Nephron (organoid): Measurements from ENCODE around the gene HCFC2.

ENCODE experiments used
- H3K27ac Mint-ChIP-seq, 3 experiments: 2 replicates each; pipeline ENCODE4 v1.8.0; 2020; ENCODE audit warnings: mixed read lengths in 3 of 3, mild to moderate bottlenecking in 2 of 3, moderate library complexity in 1 of 3
- H3K27me3 Mint-ChIP-seq: 2 replicates; pipeline ENCODE4 v1.8.0; 2021; ENCODE audit warnings: low read depth, mild to moderate bottlenecking, moderate library complexity, mixed read lengths
- H3K36me3 Mint-ChIP-seq: 2 replicates; pipeline ENCODE4 v1.8.0; 2020; ENCODE audit warnings: low read depth, mixed read lengths
- H3K4me1 Mint-ChIP-seq: 2 replicates; pipeline ENCODE4 v1.8.0; 2020; ENCODE audit warnings: mixed read lengths
- H3K4me3 Mint-ChIP-seq, 3 experiments: 2 replicates each; pipeline ENCODE4 v1.8.0; 2020; ENCODE audit warnings: mild to moderate bottlenecking in 3 of 3, mixed read lengths in 3 of 3, moderate library complexity in 2 of 3
- H3K9me3 Mint-ChIP-seq: 2 replicates; pipeline ENCODE4 v1.8.0; 2020; ENCODE audit warnings: mixed read lengths
- CTCF ChIP-seq, 3 experiments: fragments of 200-600 bp; sonication (generic); IDR thresholded peaks; one replicate each; pipeline ENCODE4 v1.5.0; 2021; ENCODE audit warnings: antibody characterized with exemption in 3 of 3; ENCODE audit not compliant: unreplicated experiment in 3 of 3

HCFC2 gene

GRCh38 chr12:104143002-104143401 lies 78.7 kb downstream of the HCFC2 start:
- peaks cover 2% of the 10 kb centered on the region for H3K9me3 Mint-ChIP-seq
- peaks cover 6% of the 10 kb centered on the region for H3K4me1 Mint-ChIP-seq
- H3K27me3 Mint-ChIP-seq: no peaks in the 10 kb centered on the region
- no peaks in the 10 kb centered on the region for H3K36me3 Mint-ChIP-seq
- no peak for TF ChIP-seq CTCF (IDR thresholded peaks at IDR 0.05; ENCODE audit: unreplicated experiment in 3 of 3)
- no peak overlapping the region for H3K4me3 Mint-ChIP-seq
- H3K27ac Mint-ChIP-seq: no peak overlapping the region

GRCh38 chr12:104143918-104144317 lies 79.6 kb downstream of the HCFC2 start:
- no peaks in the 10 kb centered on the region for H3K36me3 Mint-ChIP-seq
- no peak for TF ChIP-seq CTCF (IDR thresholded peaks at IDR 0.05; ENCODE audit: unreplicated experiment in 3 of 3)
- no peaks in the 10 kb centered on the region for H3K27me3 Mint-ChIP-seq
- H3K4me1 Mint-ChIP-seq: peaks cover 3% of the 10 kb centered on the region
- no peak overlapping the region for H3K27ac Mint-ChIP-seq
- no peak overlapping the region for H3K4me3 Mint-ChIP-seq
- H3K9me3 Mint-ChIP-seq: peaks cover 2% of the 10 kb centered on the region

- H3K4me3 Mint-ChIP-seq: no peak overlapping the region
- no peak overlapping the region for H3K27ac Mint-ChIP-seq
- H3K36me3 Mint-ChIP-seq: no peaks in the 10 kb centered on the region
- H3K9me3 Mint-ChIP-seq: peaks cover 2% of the 10 kb centered on the region
- H3K4me1 Mint-ChIP-seq: no peaks in the 10 kb centered on the region
- H3K27me3 Mint-ChIP-seq: peaks cover 5% of the 10 kb centered on the region
- no peak for TF ChIP-seq CTCF (IDR thresholded peaks at IDR 0.05; ENCODE audit: unreplicated experiment in 3 of 3)
Observed at GRCh38 chr12:104147346-104147745, 83.0 kb downstream of the HCFC2 start.

- Mint-ChIP-seq H3K27ac (no peak overlapping the region), H3K4me1 (no peaks in the 10 kb centered on the region), H3K36me3 (no peaks in the 10 kb centered on the region), H3K4me3 (no peak overlapping the region), H3K9me3 (no peaks in the 10 kb centered on the region), H3K27me3 (peaks cover 5% of the 10 kb centered on the region)
- TF ChIP-seq CTCF (IDR thresholded peaks at IDR 0.05; ENCODE audit: unreplicated experiment in 3 of 3): no peak
Observed at GRCh38 chr12:104150416-104150815, 86.1 kb downstream of the HCFC2 start.

- no peak overlapping the region for H3K4me3 Mint-ChIP-seq
- no peak overlapping the region for H3K27ac Mint-ChIP-seq
- H3K27me3 Mint-ChIP-seq: peaks cover 7% of the 10 kb centered on the region
- TF ChIP-seq CTCF (IDR thresholded peaks at IDR 0.05; ENCODE audit: unreplicated experiment in 3 of 3): no peak
- H3K4me1 Mint-ChIP-seq: no peaks in the 10 kb centered on the region
- no peaks in the 10 kb centered on the region for H3K9me3 Mint-ChIP-seq
- H3K36me3 Mint-ChIP-seq: no peaks in the 10 kb centered on the region
Observed at GRCh38 chr12:104152685-104153241, 88.4 kb downstream of the HCFC2 start.

GRCh38 chr12:104154286-104154685 lies 90.0 kb downstream of the HCFC2 start:
- Mint-ChIP-seq H3K4me1 (no peaks in the 10 kb centered on the region), H3K36me3 (no peaks in the 10 kb centered on the region), H3K4me3 (no peak overlapping the region), H3K27ac (no peak overlapping the region), H3K9me3 (no peaks in the 10 kb centered on the region), H3K27me3 (peaks cover 7% of the 10 kb centered on the region)
- no peak for TF ChIP-seq CTCF (IDR thresholded peaks at IDR 0.05; ENCODE audit: unreplicated experiment in 3 of 3)
